ENCODE results near the gene ATP8B3.

ATP8B3 gene

DNA sequence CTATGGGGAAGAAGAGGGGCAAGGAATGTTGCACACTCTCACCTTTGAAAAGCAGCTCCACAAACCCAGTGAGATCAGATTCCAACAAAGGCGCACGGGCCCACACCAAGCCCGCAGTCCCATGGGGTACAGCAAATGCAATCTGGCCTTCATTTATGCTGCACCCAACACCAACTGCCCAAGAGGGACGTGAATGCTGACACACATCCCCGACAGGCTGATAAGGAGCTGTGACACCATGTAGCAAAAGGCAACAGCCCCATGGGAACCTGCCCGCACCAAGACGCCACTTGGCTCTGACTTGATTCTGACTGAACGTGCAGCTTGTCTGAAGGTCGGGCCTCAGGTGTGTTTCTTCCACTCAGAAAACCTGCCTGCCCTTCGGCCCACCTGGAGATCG lies 18.9 kb upstream of the ATP8B3 start:
- DNase-seq, result no peak

DNA sequence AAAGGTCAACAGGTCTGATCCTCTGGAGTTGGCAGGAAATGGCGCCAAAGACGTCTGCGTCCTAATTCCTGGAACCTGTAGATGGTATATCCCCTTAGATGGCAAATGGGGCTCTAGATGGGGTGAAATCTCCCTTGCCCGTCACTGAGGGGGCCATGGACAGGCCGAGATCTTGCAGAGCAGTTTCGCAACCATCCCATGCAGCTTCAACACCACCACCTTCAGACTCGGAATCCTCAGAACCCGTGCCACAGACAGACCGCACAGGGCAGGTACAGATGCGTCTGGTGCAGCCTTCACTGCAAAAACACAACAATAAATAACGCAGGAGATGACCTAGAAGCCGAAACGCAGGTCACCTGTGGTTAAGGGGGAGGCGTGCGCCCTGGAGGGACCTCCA lies 18.5 kb upstream of the ATP8B3 start:
- no peak for DNase-seq

DNA sequence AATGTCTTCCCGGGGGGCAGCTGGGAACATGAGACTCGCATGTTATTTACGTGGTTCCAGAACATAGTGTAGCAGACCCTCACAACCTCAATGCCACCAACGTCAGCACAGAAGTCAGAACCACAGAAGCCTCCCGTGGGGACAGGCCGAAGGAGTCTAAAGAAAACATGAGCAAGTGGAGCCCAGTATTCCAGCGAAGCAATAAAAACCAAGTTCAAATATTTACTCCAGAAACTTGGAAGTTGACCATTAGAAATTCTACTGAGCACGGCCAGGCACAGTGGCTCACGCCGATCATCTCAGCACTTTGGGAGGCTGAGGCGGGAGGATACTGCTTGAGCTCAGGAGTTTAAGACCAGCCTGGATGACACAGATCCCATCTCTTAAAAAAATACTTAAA lies 17.9 kb upstream of the ATP8B3 start:
- DNase-seq, result no peak

DNA sequence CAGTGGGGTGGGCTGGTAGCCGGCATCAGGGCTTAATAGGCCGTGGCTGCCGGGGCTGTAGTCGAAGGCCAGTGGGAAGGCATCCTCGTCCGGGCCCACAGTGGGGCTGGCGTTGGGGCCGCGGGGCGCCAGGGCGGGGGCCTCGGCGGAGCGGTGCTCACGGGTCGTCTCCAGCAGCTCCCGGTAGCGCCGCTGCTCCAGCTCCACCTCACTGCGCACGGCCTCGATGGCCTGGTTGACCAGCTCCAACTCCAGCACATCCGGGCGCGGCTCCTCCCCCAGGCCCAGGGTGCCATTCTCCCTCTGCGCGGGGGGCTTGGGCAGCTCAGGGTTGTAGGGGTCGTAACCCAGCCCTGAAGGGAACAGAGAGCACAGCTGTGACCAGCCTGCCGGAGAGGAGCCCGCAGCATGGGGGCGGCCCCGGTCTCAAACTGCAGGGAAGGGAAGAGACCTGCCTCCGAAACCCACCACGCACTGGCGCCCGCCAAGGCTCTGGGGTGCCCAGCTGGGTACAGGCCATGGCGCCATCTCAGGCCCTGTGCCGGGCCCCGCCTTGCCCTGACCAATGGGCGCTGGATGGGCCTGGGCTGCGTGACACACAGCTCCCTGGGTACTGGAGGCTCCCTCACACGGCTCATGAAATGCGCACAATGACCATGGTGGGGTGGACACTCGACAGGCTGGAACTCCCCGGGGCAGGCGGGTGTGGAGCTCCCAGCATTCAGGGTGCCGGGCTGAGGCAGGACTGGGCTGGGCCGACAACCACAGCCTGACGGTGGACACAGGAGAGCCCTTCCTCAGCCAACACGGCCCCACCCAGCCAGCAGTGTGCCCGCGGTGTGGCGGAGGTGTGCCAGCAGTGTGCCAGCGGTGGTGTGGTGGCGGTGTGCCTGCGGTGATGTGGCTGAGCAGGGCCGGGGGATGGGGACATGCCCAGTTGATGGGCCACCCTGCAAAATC lies 16.5 kb upstream of the ATP8B3 start:
- DNase-seq, result no peak

DNA sequence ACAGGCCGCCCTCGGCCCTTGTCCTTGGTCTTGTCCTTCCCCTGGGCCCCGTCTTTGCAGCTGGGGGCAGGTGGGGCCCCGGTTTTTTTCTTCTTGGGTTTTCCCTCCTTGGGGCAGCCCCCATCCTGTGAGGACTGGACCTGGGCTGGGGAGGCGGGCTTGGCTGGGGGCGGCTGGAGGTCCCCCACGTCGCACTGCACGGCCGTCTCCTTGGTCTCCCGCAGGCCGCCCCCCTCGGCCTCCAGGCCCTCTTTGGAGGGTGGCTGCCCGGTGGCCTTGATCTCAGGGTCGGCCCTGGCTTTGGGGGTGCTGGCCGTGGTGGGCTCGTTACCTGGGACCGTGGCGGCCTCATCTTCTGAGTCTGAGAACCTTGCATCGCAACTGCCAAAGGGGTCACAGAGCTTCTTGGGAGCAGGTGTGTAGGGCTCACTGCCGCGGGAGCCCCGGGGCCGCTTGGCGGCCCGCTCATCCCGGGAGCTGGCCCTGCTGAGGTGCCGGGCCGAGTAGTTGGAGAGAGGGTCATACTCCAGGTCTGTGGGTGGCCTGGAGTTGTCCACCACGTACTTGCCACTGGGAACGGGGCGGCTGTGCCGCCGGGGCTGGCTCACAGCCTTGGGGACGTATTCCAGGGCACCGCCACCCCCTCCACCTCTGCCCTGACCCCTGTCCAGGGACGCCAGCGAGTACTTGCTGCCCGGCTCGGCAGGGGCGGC lies 15.6 kb upstream of the ATP8B3 start:
- no peak for DNase-seq

DNA sequence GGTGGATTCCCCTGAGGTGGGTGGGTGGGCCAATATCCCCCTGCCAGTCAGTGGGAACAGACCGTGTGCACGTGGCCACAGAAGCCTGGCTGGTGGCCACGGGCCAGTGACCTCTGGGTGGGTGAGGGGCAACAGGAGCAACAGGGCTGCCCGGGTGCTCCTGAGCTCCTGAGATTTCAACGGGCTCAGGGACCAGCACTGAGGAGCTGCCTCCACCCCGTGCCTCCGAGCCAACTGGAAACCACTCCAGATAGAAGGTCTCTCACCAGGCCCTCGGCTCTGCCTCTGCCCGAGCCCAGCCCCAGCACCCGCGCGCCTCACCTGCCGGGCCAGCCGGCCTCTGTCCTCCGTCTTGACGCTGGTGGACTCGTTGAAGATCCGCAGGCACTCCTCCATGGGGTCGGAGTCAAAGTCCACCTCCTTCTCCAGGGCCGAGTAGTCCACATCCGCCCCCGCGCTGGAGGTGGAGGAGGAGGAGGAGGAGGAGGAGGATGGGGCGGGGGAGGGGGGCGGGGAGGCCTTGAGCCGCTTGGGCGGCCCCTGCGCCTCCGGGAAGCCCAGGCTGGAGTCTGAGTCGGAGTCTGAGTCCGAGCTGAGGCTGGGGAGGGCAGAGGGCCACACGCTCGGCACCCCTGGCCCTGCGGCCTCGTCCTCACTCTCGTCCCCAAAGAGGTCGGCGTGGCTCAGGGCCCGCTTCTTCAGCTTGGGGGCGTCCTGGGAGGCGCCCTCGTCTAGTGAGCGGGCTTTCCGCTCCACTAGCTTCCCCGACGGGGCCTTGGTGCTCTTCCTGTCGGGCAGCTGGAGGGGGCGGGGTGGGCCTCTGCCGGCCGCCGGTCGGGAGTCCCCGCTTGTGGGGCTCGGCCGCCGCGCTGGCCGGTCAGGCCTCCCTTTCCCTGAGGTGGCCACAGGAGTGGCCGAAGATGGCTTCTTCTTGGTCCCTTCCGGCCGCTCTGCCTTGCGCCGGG lies 14.8 kb upstream of the ATP8B3 start:
- no peak for DNase-seq

DNA sequence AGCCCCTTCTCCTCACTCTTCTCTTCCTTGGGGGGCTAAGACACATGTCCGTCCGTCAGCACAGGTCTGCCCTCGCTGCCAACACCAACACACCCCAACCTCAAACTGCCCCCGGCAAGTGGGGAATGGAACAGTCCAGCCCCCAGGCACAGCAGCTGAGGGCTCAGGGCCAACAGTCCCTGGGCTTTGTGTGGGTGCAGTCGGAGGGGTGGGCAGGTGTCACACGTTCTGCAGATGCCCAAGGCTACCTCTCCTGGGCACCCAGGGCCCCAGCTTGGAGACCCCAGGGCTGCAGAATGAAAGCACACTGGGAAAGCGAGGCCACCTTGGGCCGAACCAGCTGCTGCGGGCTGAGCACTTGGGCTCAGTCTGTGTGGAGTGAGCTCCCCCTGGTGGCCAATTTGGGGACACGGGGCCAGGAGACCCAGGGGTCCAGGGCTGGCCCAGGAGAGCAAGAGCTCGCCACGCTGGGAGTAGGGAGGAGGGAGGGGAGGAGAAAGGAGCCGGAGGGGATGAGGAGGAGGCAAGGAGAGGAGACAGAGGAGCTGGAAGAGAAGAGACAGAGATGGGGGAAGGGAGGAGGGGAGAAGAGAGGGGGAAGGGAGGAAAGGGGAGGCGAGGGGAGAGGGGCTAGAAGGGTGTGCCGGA lies 14.0 kb upstream of the ATP8B3 start:
- peak; percentile 68 for DNase-seq

DNA sequence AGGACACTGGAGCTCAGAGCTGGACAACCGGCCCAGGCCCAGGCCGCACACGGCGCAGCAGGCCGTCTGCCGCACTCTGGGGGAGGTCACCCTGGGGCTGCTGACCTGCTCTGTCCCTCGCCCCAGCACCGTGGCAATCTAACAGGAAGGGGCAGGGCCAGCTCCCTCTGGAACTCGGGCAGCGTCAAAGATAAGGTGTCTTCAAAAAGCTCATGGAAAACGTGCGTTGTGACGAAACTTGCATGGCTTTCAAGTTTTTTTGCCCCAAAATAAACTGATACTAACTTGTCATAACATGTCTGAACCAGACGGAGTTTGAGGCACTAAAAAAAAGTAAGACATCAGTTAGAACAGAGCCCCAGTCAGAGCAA lies 12.2 kb upstream of the ATP8B3 start:
- no peak for DNase-seq

DNA sequence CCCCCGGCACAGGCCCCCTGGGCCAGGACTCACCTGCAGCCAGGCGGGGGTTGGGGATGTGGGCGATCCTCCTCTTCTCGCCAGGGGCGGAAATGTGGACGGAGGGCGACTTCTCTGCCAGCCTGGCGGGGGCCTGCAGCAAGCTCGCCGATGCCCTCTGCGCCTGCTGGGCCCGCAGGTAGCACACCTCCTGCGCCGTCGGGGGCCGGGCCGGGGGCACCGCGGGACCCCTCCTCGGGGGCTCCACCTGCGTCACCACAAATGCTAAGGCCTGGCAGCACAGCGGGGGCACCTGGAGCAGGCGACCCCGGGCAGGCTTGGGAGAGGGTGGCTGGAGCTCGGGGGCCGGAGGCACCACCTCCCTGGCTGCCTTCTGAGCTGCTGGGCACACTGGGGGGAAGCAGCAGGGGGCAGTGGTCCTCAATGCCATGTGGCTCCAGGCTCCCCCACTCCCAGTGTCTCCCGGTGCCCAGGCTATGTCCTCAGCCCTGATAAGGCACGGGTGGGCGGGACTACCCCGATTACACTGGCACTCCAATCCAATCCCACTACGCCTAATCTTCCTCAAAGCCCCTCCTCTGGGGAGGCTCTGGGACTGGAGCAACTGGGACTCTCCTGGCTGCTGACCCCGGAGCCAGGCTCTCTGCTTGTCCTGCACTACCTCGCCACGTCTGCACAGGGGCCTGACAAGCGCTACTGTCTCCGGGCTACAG lies 11.6 kb upstream of the ATP8B3 start:
- no peak for DNase-seq

DNA sequence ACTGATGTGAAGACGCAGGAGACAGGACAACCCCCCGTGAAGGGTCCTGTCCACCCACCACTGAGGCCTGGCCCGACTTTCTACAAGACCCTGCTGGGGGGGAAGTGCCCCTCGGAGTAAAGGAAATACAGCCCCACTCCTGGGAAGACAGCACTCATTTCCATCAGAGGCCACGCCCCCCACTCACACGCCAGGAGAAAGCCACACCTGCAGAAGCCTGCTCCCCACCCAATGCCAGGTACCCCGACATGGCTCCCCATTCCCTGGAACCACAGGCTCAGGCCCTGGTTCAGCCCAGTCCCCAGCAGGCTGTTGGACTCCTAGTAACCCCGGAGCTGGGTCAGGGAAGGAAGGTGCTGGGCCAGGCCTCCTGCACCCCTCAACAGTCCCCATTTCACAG lies 10.9 kb upstream of the ATP8B3 start:
- no peak for DNase-seq

DNA sequence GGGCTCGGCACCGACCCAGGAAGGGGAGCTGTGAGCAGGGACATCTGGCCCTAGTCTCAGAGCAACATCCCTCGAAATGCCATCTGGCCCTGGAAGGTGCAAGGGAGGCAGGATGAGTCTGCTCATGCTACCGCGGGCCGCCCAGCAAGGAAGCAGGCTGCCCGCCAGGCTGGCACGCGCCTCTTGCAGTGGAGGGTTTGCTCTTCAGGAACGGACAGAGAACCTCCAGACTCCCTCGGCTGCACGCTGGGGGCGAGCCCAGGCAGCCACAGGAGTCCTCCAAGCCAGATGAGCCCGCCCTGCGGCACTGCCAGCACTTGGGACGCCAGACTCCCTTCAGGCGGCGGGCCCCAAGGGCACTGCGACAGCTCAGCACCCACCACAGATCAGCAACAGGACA lies 10.1 kb upstream of the ATP8B3 start:
- no peak for DNase-seq

DNA sequence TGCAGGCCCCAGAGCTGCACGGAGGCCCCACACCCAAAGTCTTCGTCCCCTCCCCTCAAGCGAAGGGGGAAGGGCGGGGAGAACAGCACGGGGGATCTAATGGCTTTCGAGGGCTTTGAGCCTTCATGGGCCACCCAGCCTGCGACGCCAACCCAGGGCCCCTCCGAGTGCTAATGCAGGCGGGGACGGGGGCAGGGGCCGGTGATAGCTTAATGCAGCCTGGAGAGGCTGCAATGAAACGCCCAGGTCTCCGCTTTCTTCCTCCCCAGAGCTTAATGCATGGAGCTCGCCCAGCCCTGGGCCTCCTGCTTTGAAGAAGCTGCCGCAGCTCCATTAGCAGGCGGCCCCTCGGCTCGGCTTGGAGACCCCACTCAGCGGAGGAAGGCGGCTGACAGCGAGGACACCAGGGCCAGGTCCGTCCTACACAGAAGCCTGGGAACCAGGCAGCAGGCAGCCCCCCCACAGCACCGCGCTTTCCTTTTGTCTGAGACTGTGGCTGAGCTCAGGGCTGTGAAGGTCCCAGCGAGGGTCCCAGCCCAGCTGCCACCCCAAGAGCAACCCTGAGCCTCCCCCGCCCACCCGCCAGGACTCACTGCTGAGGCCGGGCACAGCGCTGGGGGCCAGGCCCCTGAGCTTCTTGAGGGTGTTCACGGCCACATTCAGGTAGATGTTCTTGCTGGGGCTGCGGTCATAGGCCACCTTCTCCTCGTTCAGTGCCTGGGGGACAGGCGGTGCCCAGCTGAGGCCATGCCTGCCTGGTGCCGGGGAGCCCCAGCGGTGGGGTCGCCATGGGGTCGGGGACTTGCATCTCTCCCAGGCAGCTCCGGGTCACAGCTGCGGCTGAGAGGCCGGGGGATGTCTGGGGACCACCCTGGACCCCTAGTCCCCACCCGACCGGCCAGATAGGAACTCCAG lies 7.5 kb upstream of the ATP8B3 start:
- DNase-seq, result no peak

DNA sequence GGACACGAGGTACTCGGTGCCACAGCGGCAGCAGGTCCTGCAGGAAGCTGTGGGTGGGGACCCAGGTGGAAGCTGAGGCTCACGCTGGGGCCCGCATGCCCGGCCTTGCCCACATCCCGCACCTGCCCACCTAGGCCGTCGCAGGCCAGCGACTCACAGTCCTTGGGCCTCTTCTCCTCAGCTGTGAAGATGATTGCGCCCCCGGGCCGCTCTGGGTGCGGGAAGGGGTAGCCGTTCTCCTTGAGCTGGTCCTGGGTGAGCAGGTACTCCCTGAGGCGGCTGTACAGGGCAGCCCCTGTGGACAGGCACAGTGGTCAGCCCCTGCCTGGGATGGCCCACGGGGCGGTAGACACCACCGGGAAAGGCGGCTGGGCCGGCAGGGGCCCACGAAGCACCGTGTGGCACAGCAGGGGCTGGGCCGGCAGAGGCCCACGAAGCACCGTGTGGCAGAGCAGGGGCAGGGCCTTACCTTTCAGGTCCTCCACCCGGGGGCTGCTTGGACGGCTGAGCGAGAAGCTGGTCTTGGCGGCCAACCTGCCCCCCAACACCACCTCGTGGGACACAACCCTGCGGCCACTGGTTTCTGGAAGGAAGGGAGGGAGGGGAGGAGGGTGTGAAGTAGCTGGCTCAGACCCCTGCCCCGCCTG lies 6.6 kb upstream of the ATP8B3 start:
- no peak for DNase-seq

DNA sequence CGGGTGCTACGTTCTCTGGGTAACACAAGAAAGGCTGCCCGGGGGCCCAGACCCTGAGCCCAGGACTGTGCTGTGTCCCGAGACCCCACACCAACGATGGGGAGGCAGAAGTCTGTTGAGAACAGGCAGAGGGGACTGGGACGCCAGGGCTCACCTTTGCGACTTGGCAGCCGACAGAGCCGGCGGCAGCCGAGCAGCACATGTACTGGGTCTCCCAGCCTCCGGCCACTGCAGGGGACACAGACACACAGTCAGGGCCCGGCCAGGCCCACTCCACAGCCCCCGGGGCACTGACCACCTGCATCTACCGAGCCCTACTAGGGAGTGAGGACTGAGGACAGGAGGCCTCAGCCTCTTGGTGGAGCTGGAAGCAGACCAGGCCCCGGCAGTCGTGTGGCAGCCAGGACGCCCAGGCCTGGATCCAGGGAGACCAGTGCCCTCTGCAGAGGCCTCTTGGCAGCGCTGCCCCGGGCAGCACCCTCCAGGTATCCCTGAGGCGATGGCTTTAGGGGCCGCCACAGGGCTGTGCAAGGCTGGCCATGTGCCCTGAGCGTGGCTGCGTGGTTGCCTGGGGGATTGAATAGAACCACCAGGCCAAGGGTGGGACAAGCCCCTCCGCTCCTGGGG lies 5.6 kb upstream of the ATP8B3 start:
- no peak for DNase-seq

DNA sequence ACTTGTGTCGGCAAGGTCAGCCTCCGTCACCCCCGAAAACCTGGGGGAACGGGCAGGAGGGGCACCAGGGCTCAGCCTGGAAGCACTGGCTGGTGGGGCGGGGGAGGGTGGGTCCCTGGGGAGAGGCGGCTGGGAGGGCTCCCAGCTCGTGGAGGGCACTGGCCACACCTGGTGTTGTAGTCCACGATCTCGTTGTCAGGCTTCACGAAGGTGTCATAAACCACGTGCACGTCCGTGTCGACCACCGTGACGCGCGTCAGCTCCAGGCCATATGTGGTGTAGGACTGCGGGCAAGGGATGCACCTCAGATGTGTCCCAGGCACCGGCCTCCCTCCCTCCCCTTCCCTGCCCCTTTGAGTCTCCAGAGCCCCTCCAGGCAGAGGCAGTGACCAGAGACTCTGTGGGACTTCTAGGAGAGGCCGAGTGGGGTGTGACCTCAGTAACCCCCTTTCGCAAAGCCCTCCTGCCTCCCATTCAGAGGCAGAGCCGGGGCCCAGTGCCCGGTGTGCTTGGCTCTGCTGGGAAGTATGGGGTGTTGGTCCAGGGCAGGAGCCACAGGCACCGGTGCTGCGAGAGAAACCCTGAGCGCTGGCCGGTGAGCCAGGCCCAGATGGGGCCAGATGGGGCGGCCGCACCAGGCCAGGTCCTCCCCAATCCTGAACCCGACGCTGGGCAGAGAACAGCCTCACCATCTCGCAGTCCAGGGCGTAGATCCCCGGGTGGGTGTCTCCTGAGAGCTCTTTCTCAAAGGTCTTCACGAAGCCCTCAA lies 4.6 kb upstream of the ATP8B3 start:
- DNase-seq, result no peak

DNA sequence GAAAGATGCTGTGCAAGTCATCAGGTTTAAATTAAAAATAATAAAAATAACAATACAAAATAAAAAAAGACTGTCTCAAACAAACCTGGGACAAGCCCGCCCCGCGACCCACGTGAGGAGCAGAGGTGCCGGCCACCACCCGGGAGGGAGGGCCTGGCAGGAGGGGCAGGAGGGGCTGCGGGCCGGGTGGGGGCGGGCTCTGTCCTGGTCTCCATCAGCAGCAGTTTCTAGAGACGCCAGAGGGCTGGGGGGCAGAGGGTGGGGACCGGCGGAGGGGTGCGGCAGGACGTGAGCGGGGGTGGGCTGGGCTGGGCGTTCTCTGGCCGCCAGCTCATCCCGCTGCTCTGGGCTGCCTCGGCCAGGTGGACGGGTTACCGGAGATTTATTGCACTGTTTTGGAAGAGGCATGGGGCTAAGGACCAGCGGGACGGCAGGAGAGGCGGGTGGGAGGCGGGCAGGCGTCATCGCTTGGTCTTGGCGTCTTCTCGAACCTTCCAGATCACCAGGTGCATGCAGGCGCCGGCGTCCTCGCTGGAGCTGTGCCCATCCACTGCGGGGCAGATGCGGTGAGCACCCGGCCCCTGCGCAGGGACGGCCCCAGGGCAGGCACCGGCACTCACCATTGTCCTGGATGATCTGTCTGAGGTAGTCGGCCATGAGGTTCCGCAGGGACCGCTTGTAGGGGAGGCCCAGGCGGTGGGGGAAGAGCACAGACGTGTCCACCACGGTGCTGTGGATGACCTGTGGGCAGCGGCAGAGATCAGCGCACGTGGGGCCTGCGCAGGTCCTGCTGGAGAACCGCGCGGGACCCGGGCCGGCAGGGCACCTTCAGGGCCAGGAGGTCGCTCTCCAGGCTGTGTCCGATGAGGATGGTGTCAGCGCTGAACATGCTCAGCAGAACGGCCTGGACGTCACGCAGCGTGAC lies 3.8 kb upstream of the ATP8B3 start:
- no peak for DNase-seq

DNA sequence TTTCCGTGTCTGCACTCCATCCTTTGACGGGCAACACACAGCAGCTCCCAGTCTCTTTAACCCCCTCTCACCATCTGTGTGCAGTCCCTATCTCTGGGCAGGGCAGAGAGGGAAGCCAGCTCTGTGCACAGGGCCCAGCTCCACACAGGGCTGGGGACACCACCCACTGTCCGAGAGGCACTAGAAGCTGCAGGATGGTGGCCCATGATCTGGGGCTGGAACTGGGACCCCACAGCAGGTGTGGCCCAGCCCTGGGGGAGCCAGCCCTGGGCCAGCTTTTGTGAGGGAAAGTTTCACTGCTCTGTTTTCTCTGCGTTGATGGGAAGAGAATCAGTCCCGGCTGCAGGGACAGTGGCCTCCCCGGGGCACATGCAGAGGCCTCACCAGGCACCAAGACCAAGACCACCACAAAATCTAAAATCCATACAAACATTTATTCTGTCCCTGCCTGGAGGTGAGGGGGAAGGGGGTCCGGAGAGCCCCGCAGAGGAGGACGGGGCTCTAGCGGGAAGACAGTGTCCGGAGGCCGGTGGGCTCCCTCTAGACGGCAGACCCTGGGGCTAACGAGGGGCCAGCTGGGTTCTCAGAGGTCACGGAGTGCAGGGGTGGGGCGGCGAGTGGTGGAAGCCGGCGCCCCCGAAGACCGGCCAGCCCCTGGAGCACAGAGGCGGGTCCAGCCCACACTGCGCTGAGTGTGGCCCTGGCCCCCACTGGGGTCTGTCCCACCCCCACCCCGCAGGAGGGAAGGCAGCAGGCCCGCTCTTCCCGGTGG lies 2.9 kb upstream of the ATP8B3 start:
- no peak for DNase-seq
